Mesendoderm (in vitro differentiated cells): ENCODE results near the gene NDST1.

Experiments
- DNase-seq: peaks from one replicate; pipeline ENCODE4 v3.0.0; 2013
- H2AK5ac ChIP-seq: 2 replicates; pipeline ENCODE4 v1.6.1; 2013; ENCODE audit warnings: low read length, inconsistent platforms
- H2BK120ac ChIP-seq: 2 replicates; pipeline ENCODE4 v1.6.1; 2013; ENCODE audit warnings: low read depth, mild to moderate bottlenecking, low read length, moderate library complexity, mixed read lengths
- H2BK15ac ChIP-seq: replicated peaks from 2 replicates; pipeline ENCODE4 v1.6.1; 2013; ENCODE audit warnings: low read depth, mild to moderate bottlenecking, moderate library complexity
- H2BK5ac ChIP-seq: 2 replicates; pipeline ENCODE4 v1.6.1; 2013; ENCODE audit warnings: low read length, inconsistent platforms
- H3K18ac ChIP-seq: 2 replicates; pipeline ENCODE4 v1.6.1; 2013; ENCODE audit warnings: mild to moderate bottlenecking, low read length, mixed read lengths
- H3K23ac ChIP-seq: one replicate; pipeline ENCODE4 v1.6.1; 2013; ENCODE audit warnings: low read length
- H3K27ac ChIP-seq: 2 replicates; pipeline ENCODE4 v1.5.1; 2013; ENCODE audit warnings: low read depth, mild to moderate bottlenecking, inconsistent platforms, low read length, moderate library complexity
- H3K27me3 ChIP-seq: 2 replicates; pipeline ENCODE4 v1.6.1; 2013; ENCODE audit warnings: low read length, control low read depth, mild to moderate bottlenecking, inconsistent platforms; ENCODE audit not compliant: insufficient read depth, poor library complexity
- H3K36me3 ChIP-seq: 2 replicates; pipeline ENCODE4 v1.6.1; 2013; ENCODE audit warnings: low read length, inconsistent platforms; ENCODE audit not compliant: control insufficient read depth, insufficient read depth
- H3K4ac ChIP-seq: one replicate; pipeline ENCODE4 v1.6.1; 2013; ENCODE audit warnings: low read depth, mild to moderate bottlenecking, low read length, moderate library complexity
- H3K4me1 ChIP-seq: 2 replicates; pipeline ENCODE4 v1.6.1; 2013; ENCODE audit warnings: low read depth, low read length, inconsistent platforms; ENCODE audit not compliant: control insufficient read depth
- H3K4me2 ChIP-seq: 2 replicates; pipeline ENCODE4 v1.6.1; 2013; ENCODE audit warnings: low read length
- H3K4me3 ChIP-seq: 2 replicates; pipeline ENCODE4 v1.5.1; 2013; ENCODE audit warnings: mild to moderate bottlenecking, low read length
- H3K56ac ChIP-seq: one replicate; pipeline ENCODE4 v1.6.1; 2013; ENCODE audit warnings: low read length
- H3K79me1 ChIP-seq: 2 replicates; pipeline ENCODE4 v1.6.1; 2013; ENCODE audit warnings: low read length, inconsistent platforms
- H3K79me2 ChIP-seq: 2 replicates; pipeline ENCODE4 v1.6.1; 2013; ENCODE audit warnings: mild to moderate bottlenecking, low read length; ENCODE audit not compliant: control insufficient read depth, insufficient read depth
- H3K9ac ChIP-seq: 2 replicates; pipeline ENCODE4 v1.6.1; 2013; ENCODE audit warnings: low read length, inconsistent platforms
- H4K5ac ChIP-seq: one replicate; pipeline ENCODE4 v1.6.1; 2013; ENCODE audit warnings: low read length
- H4K8ac ChIP-seq: one replicate; pipeline ENCODE4 v1.6.1; 2013; ENCODE audit warnings: low read depth, mild to moderate bottlenecking, control low read depth, low read length, moderate library complexity
- WGBS: extraction: QIAGEN DNeasy Blood & Tissue Kit; methylation state at CpG from one replicate; pipeline ENCODE4 v1.1.7; 2013; ENCODE audit warnings: low lambda C conversion rate, missing lambda C conversion rate; ENCODE audit not compliant: insufficient coverage; ENCODE audit errors: extremely low coverage; 5-methylcytosine and 5-hydroxymethylcytosine counted together

Gene NDST1

DNA sequence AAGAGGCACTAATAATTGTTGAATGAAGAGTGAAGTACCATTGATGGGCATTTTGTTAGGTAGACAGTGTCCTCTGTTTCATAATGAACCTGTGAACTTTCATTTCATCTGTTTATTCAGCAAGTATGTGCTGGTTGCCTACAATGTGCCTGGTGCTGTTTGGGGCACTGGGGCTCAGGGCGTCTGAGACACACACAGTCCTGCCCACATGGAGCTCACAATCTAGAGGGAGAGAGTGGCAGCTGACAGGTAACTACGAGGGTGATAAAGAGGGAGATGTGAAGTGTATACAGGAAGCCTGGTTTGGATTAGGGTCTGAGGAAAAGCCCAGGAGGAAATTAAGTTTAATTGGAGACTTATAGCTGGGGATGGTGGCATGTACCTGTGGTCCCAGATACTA, 28.5 kb upstream of the NDST1 start:
- no peak for DNase-seq
- H3K4me3 ChIP-seq: no peak overlapping the region
- H3K18ac ChIP-seq: no peak overlapping the region
- H2BK5ac ChIP-seq: no peak overlapping the region
- no peak overlapping the region for H3K4me2 ChIP-seq
- no peak overlapping the region for H3K23ac ChIP-seq
- H4K8ac ChIP-seq: no peak overlapping the region
- H3K4me1 ChIP-seq: peaks cover 6% of the 10 kb centered on the region
- H3K79me1 ChIP-seq: no peaks in the 10 kb centered on the region
- no peak overlapping the region for H3K27ac ChIP-seq
- no peak overlapping the region for H3K9ac ChIP-seq
- no peak overlapping the region for H2AK5ac ChIP-seq
- H2BK15ac ChIP-seq: no peak overlapping the region
- no peak overlapping the region for H3K4ac ChIP-seq
- H4K5ac ChIP-seq: no peak overlapping the region
- H3K27me3 ChIP-seq: no peaks in the 10 kb centered on the region
- no peak overlapping the region for H3K56ac ChIP-seq
- no peaks in the 10 kb centered on the region for H3K79me2 ChIP-seq
- H2BK120ac ChIP-seq: no peak overlapping the region
- H3K36me3 ChIP-seq: no peaks in the 10 kb centered on the region
- no CpG with 5 or more reads among the region's 2 CpGs for whole genome bisulfite sequencing

GRCh38 chr5:150481708-150481965, 26.3 kb upstream of the NDST1 start:
- Histone ChIP-seq H3K9ac (no peak overlapping the region), H3K79me1 (no peaks in the 10 kb centered on the region), H3K79me2 (no peaks in the 10 kb centered on the region), H3K4me2 (no peak overlapping the region), H3K27me3 (no peaks in the 10 kb centered on the region), H3K56ac (peak overlapping the region; percentile 65), H3K36me3 (no peaks in the 10 kb centered on the region), H3K4me1 (peaks cover 6% of the 10 kb centered on the region), H3K27ac (no peak overlapping the region), H2AK5ac (no peak overlapping the region), H3K4me3 (no peak overlapping the region), H3K18ac (no peak overlapping the region), H3K23ac (peak overlapping the region; percentile 56), H2BK120ac (no peak overlapping the region), H3K4ac (no peak overlapping the region), H4K8ac (no peak overlapping the region), H4K5ac (no peak overlapping the region), H2BK5ac (no peak overlapping the region), H2BK15ac (no peak overlapping the region)
- WGBS: no CpG with 5 or more reads among the region's 6 CpGs
- DNase-seq: no peak

DNA sequence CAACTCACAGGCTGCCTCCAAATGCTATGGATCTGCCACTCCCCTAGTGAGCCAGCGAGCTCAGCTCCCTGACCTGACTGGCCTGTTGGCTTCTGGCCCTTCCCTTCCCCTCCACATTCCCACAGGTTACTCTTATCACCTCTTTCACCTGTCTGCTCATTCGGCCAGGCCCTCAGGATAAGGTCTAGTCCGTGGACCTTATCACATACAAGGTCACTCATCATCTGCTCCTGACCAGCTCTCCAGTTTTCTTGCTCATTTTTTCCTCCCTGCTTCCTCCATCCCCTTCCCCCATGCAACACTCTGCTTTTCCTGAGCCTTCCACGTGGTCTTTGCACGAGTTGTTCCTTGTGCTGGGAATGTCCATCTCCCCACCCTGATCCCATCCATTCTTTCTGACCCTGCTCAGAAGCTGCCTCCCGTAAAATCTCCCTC, 25.9 kb upstream of the NDST1 start:
- Histone ChIP-seq H2BK120ac (no peak overlapping the region), H3K18ac (no peak overlapping the region), H3K36me3 (no peaks in the 10 kb centered on the region), H3K4me3 (no peak overlapping the region), H2BK15ac (no peak overlapping the region), H3K27me3 (no peaks in the 10 kb centered on the region), H3K4me2 (no peak overlapping the region), H3K4me1 (peaks cover 7% of the 10 kb centered on the region), H4K5ac (no peak overlapping the region), H3K79me2 (peaks cover 2% of the 10 kb centered on the region), H2BK5ac (no peak overlapping the region), H3K56ac (peak overlapping the region; percentile 65), H2AK5ac (peak overlapping the region; percentile 86), H3K4ac (no peak overlapping the region), H3K23ac (peak overlapping the region; percentile 56), H3K9ac (no peak overlapping the region), H4K8ac (no peak overlapping the region), H3K79me1 (no peaks in the 10 kb centered on the region), H3K27ac (no peak overlapping the region)
- DNase-seq: no peak
- WGBS: no CpG with 5 or more reads among the region's 6 CpGs

DNA sequence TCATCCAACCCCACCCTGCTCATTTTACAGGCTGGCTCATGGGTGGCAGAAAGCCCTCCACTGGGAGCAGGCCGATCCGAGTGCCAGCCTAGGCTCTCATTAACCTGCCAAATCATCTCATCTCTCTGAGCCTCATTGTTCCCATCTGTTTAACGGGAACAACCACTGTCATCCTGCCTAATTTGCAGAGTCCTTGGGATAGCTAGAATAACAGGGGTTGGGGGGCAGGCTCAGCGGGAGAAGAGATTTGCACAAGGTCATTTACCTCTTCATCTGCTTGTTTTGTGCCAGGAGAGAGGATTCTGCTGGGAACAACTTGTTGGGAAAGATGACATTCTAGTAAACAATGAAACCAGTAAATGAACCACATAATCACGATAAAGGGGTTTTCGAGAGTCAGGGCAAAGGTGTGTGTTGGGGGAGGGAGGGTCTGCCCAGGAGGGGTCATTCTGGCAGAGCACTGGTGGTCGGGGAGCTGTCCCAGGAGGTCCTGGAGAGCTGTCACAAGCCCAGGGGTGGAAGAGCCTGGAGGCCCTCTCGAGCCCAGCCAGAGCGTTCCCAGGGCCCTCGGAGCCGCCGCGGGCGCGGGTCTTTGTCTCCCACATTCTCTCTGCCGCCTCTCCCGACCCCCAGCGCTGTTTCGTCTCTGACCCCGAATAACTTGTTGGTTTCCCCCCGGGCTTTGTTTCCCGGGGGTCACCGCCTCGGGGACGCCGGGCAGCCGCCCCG, 22.8 kb upstream of the NDST1 start:
- peak overlapping the region; percentile 41 for H2BK15ac ChIP-seq
- no peak overlapping the region for H4K5ac ChIP-seq
- H3K4ac ChIP-seq: peak overlapping the region; percentile 76
- peak overlapping the region; percentile 82 for H3K4me3 ChIP-seq
- H3K27ac ChIP-seq: peak overlapping the region; percentile 98
- peak; percentile 54 for DNase-seq
- no peak overlapping the region for H4K8ac ChIP-seq
- H3K18ac ChIP-seq: peak overlapping the region; percentile 98
- H2BK5ac ChIP-seq: no peak overlapping the region
- H3K36me3 ChIP-seq: no peaks in the 10 kb centered on the region
- WGBS: no CpG with 5 or more reads among the region's 28 CpGs
- H2AK5ac ChIP-seq: no peak overlapping the region
- H3K56ac ChIP-seq: peak overlapping the region; percentile 98
- peaks cover 13% of the 10 kb centered on the region for H3K79me1 ChIP-seq
- H3K79me2 ChIP-seq: peaks cover 33% of the 10 kb centered on the region
- no peaks in the 10 kb centered on the region for H3K27me3 ChIP-seq
- peak overlapping the region; percentile 96 for H3K9ac ChIP-seq
- peaks cover 29% of the 10 kb centered on the region for H3K4me1 ChIP-seq
- H3K4me2 ChIP-seq: peak overlapping the region; percentile 25
- H3K23ac ChIP-seq: no peak overlapping the region
- peak overlapping the region; percentile 54 for H2BK120ac ChIP-seq

- Histone ChIP-seq H2BK15ac (peak overlapping the region; percentile 41), H3K36me3 (no peaks in the 10 kb centered on the region), H2AK5ac (no peak overlapping the region), H3K18ac (peak overlapping the region; percentile 98), H3K56ac (peak overlapping the region; percentile 98), H3K4me1 (peaks cover 36% of the 10 kb centered on the region), H3K27ac (peak overlapping the region; percentile 98), H3K27me3 (no peaks in the 10 kb centered on the region), H3K4me2 (peak overlapping the region; percentile 35), H2BK120ac (peak overlapping the region; percentile 54), H4K8ac (peak overlapping the region; percentile 82), H3K4ac (peak overlapping the region; percentile 76), H2BK5ac (peak overlapping the region; percentile 77), H3K4me3 (peak overlapping the region; percentile 82), H3K79me2 (peaks cover 40% of the 10 kb centered on the region), H3K23ac (peak overlapping the region; percentile 81), H3K9ac (peak overlapping the region; percentile 96), H4K5ac (no peak overlapping the region), H3K79me1 (peaks cover 16% of the 10 kb centered on the region)
- WGBS: no CpG with 5 or more reads among the region's 90 CpGs
- peak; percentile 75 for DNase-seq
Observed at GRCh38 chr5:150485693-150486401, 22.1 kb upstream of the NDST1 start.
